SK-N-SH (cell line): Measurements from ENCODE around the gene LAIR2. TPM values are rescaled to one million over a fixed set of nuclear protein-coding genes. Genes with fewer than 3 reads are reported as not detected.

ENCODE experiments used
- CTCF ChIA-PET: fragments of 300-600, 350-600 bp; formaldehyde crosslinking; extraction: SDS; loops from one replicate; lab custom pipeline; 2021; lab: Yijun Ruan, JAX
- POLR2A ChIA-PET: fragments of 350-600 bp; sonication (Branson Sonifier 250); formaldehyde crosslinking; extraction: SDS; loops from one replicate; lab custom pipeline; 2020; ENCODE audit warnings: antibody characterized with exemption, inconsistent platforms; lab: Yijun Ruan, JAX
- DNase-seq: peaks from one replicate; pipeline ENCODE4 v3.0.0; 2012
- H2AFZ ChIP-seq: fragments of 200-600 bp; sonication (generic); 2 replicates; pipeline ENCODE4 v1.8.1; 2016; ENCODE audit warnings: antibody characterized with exemption, mild to moderate bottlenecking, low read depth
- H3F3A ChIP-seq: fragments of 200-600 bp; sonication (generic); replicated peaks from 2 replicates; pipeline ENCODE3; 2016; ENCODE audit warnings: antibody characterized with exemption, mild to moderate bottlenecking; ENCODE audit not compliant: insufficient read depth
- H3K27ac ChIP-seq, 2 experiments: fragments of 200-500 bp in 1 of 2; fragments of 200-600 bp in 1 of 2; sonication (Bioruptor generic) in 1 of 2; sonication (generic), shearing (Covaris generic) in 1 of 2; 2 replicates each; pipeline versions ENCODE4 v1.5.1 to v1.6.1; 2014 to 2016; ENCODE audit warnings: low read depth in 2 of 2, inconsistent platforms in 1 of 2, low read length in 1 of 2, mild to moderate bottlenecking in 1 of 2, mixed read lengths in 1 of 2
- H3K27me3 ChIP-seq: fragments of 200-600 bp; sonication (generic), shearing (Covaris generic); 2 replicates; pipeline ENCODE4 v1.6.1; 2016; ENCODE audit warnings: mixed run types; ENCODE audit not compliant: insufficient read depth
- H3K36me3 ChIP-seq, 2 experiments: fragments of 200-500 bp in 1 of 2; fragments of 200-600 bp in 1 of 2; sonication (Bioruptor generic) in 1 of 2; sonication (generic) in 1 of 2; replicated peaks in 1 of 2; 2 replicates each; pipeline versions ENCODE3 to v1.5.1; 2014 to 2016; ENCODE audit warnings: low read length in 1 of 2, mild to moderate bottlenecking in 1 of 2; ENCODE audit not compliant: insufficient read depth in 2 of 2, control insufficient read depth in 1 of 2
- H3K4me1 ChIP-seq, 2 experiments: fragments of 200-500 bp in 1 of 2; fragments of 200-600 bp in 1 of 2; sonication (Bioruptor generic) in 1 of 2; sonication (generic), shearing (Covaris generic) in 1 of 2; 2 replicates each; pipeline versions ENCODE4 v1.5.1 to v1.6.1; 2014 to 2016; ENCODE audit warnings: low read depth in 1 of 2, low read length in 1 of 2, mixed run types in 1 of 2; ENCODE audit not compliant: insufficient read depth in 2 of 2, control insufficient read depth in 1 of 2
- H3K4me2 ChIP-seq: fragments of 200-600 bp; sonication (generic), shearing (Covaris generic); 2 replicates; pipeline ENCODE4 v1.6.1; 2017; ENCODE audit warnings: mixed run types
- H3K4me3 ChIP-seq, 2 experiments: fragments of 200-500 bp in 1 of 2; fragments of 200-600 bp in 1 of 2; sonication (Bioruptor generic) in 1 of 2; sonication (generic), shearing (Covaris generic) in 1 of 2; 2 replicates each; pipeline versions ENCODE4 v1.5.1 to v1.8.1; 2014 to 2016; ENCODE audit warnings: low read depth in 2 of 2, inconsistent platforms in 1 of 2, low read length in 1 of 2, mild to moderate bottlenecking in 1 of 2, mixed read lengths in 1 of 2, moderate library complexity in 1 of 2
- H3K79me2 ChIP-seq: fragments of 200-600 bp; sonication (generic); 2 replicates; pipeline ENCODE4 v1.8.1; 2017; ENCODE audit warnings: mild to moderate bottlenecking; ENCODE audit not compliant: insufficient read depth
- H3K9ac ChIP-seq: fragments of 200-600 bp; sonication (generic); 2 replicates; pipeline ENCODE4 v1.6.1; 2017; ENCODE audit warnings: mixed run types
- H3K9me2 ChIP-seq: fragments of 200-600 bp; sonication (generic); 2 replicates; pipeline ENCODE4 v1.6.1; 2017; ENCODE audit warnings: mixed run types
- H3K9me3 ChIP-seq: fragments of 200-600 bp; sonication (generic); 2 replicates; pipeline ENCODE4 v1.6.1; 2017; ENCODE audit warnings: mixed run types, mild to moderate bottlenecking, moderate library complexity
- H4K20me1 ChIP-seq: fragments of 200-600 bp; sonication (generic); 2 replicates; pipeline ENCODE4 v1.6.1; 2017; ENCODE audit warnings: mild to moderate bottlenecking, mixed run types; ENCODE audit not compliant: insufficient read depth
- CHD2 ChIP-seq: fragments of 150-350 bp; IDR thresholded peaks from 2 replicates; pipeline ENCODE4 v1.6.1; 2018; ENCODE audit warnings: low read length; ENCODE audit not compliant: partially characterized antibody
- ELF1 ChIP-seq: IDR thresholded peaks from 2 replicates; pipeline ENCODE4 v1.4.0; 2012
- EP300 ChIP-seq, 2 experiments: IDR thresholded peaks; 2 replicates each; pipeline versions ENCODE4 v1.4.0 to v1.6.1; 2012; ENCODE audit warnings: borderline replicate concordance in 1 of 2, low read depth in 1 of 2, low read length in 1 of 2
- FOXM1 ChIP-seq: IDR thresholded peaks from 2 replicates; pipeline ENCODE4 v1.4.0; 2012; ENCODE audit warnings: low read depth, mild to moderate bottlenecking
- JUND ChIP-seq: IDR thresholded peaks from 2 replicates; pipeline ENCODE4 v1.4.0; 2012
- MXI1 ChIP-seq: IDR thresholded peaks from 2 replicates; pipeline ENCODE4 v1.6.1; 2012; ENCODE audit warnings: mild to moderate bottlenecking, low read depth, low read length, improper control_type of control experiment
- NRF1 ChIP-seq: IDR thresholded peaks from 2 replicates; pipeline ENCODE4 v1.6.1; 2012; ENCODE audit warnings: low read depth, mild to moderate bottlenecking, low read length
- POLR2AphosphoS5 ChIP-seq: IDR thresholded peaks from 2 replicates; pipeline ENCODE4 v1.6.1; 2012; ENCODE audit warnings: low read depth, low read length
- RAD21 ChIP-seq: IDR thresholded peaks from 2 replicates; pipeline ENCODE4 v1.6.1; 2012; ENCODE audit warnings: mild to moderate bottlenecking, low read length
- RXRA ChIP-seq: IDR thresholded peaks from 2 replicates; pipeline ENCODE4 v1.4.0; 2012; ENCODE audit warnings: low read depth, mild to moderate bottlenecking, borderline replicate concordance
- SIN3A ChIP-seq: IDR thresholded peaks from 2 replicates; pipeline ENCODE4 v1.6.1; 2012; ENCODE audit warnings: low read depth, mild to moderate bottlenecking, low read length, moderate library complexity, borderline replicate concordance
- SMC3 ChIP-seq: IDR thresholded peaks from 2 replicates; pipeline ENCODE4 v1.6.1; 2012; ENCODE audit warnings: low read depth, low read length, improper control_type of control experiment
- TAF1 ChIP-seq: IDR thresholded peaks from 2 replicates; pipeline ENCODE4 v1.6.1; 2012; ENCODE audit warnings: low read depth, mild to moderate bottlenecking, low read length, moderate library complexity, borderline replicate concordance
- TCF12 ChIP-seq: IDR thresholded peaks from 2 replicates; pipeline ENCODE4 v1.4.0; 2012
- USF2 ChIP-seq: fragments of 150-350 bp; IDR thresholded peaks from 2 replicates; pipeline ENCODE4 v1.6.1; 2017; ENCODE audit warnings: antibody characterized with exemption, low read length, low read depth, borderline replicate concordance
- ZBTB33 ChIP-seq: IDR thresholded peaks from 2 replicates; pipeline ENCODE4 v1.4.0; 2012; ENCODE audit warnings: low read depth, borderline replicate concordance
- WGBS: methylation state at CpG from one replicate; pipeline ENCODE4 v1.1.6; 2017; ENCODE audit warnings: low lambda C conversion rate; 5-methylcytosine and 5-hydroxymethylcytosine counted together
- polyA plus RNA-seq, 3 experiments: library from polyadenylated mRNA; depleted of rRNA; stranded (reverse); fragments of >200 nt; gene quantifications; 2 replicates each; pipeline ENCODE4 v1.2.3, GENCODE V29; 2012
- TF ChIP-seq, protein P1 (sequence below): fragments of 200-600 bp; sonication (generic); IDR thresholded peaks from 2 replicates; pipeline ENCODE4 v1.6.1; 2017; ENCODE audit warnings: antibody characterized with exemption, mild to moderate bottlenecking, moderate library complexity

Gene LAIR2
- polyA plus RNA-seq, 1 of the 3 experiments (the other 2 are of a cell fraction) = not detected

- no peak for TF ChIP-seq EP300 (IDR thresholded peaks at IDR 0.05; ENCODE audit: borderline replicate concordance in 1 of 2, low read depth in 1 of 2, low read length in 1 of 2)
These were observed 52.3 kb downstream of the LAIR2 start (continued) for GRCh38 chr19:54554896-54555295.

- no peaks in the 10 kb centered on the region for H3K9me2 ChIP-seq
- H3K9me3 ChIP-seq = no peaks in the 10 kb centered on the region
- ChIA-PET CTCF (interaction anchor here (1.0 to 2.0 kb wide), 2 partner anchors 97 to 120 kb away, joined by 3 to 5 read pairs; no protein-coding TSS in a partner anchor), POLR2A (interaction anchor here (0.6 kb wide), 1 partner anchor 755 kb away, joined by 3 read pairs; no protein-coding TSS in a partner anchor)
- H2AFZ ChIP-seq = no peak overlapping the region
- H3K27ac ChIP-seq = no peak overlapping the region
- WGBS = 0% methylated on average over 1 of the region's 1 CpG
- no peak overlapping the region for H3K4me3 ChIP-seq
- H4K20me1 ChIP-seq = no peaks in the 10 kb centered on the region
- H3F3A ChIP-seq = no peaks in the 10 kb centered on the region
- no peak overlapping the region for H3K4me2 ChIP-seq
- peaks cover 28% of the 10 kb centered on the region for H3K27me3 ChIP-seq
- H3K9ac ChIP-seq = no peak overlapping the region
- no peaks in the 10 kb centered on the region for H3K79me2 ChIP-seq
- no peaks in the 10 kb centered on the region for H3K4me1 ChIP-seq
- H3K36me3 ChIP-seq = no peaks in the 10 kb centered on the region
- TF ChIP-seq RXRA (no peak), NRF1 (no peak), SIN3A (no peak), TCF12 (no peak), CHD2 (no peak), SMC3 (no peak), FOXM1 (no peak), TAF1 (no peak), USF2 (no peak), MXI1 (no peak), RAD21 (no peak), POLR2AphosphoS5 (no peak), JUND (no peak), ZBTB33 (no peak), ELF1 (no peak)
- TF ChIP-seq, protein P1, sequence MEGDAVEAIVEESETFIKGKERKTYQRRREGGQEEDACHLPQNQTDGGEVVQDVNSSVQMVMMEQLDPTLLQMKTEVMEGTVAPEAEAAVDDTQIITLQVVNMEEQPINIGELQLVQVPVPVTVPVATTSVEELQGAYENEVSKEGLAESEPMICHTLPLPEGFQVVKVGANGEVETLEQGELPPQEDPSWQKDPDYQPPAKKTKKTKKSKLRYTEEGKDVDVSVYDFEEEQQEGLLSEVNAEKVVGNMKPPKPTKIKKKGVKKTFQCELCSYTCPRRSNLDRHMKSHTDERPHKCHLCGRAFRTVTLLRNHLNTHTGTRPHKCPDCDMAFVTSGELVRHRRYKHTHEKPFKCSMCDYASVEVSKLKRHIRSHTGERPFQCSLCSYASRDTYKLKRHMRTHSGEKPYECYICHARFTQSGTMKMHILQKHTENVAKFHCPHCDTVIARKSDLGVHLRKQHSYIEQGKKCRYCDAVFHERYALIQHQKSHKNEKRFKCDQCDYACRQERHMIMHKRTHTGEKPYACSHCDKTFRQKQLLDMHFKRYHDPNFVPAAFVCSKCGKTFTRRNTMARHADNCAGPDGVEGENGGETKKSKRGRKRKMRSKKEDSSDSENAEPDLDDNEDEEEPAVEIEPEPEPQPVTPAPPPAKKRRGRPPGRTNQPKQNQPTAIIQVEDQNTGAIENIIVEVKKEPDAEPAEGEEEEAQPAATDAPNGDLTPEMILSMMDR = no peak
- DNase-seq = no peak
These were observed 53.6 kb downstream of the LAIR2 start for GRCh38 chr19:54556194-54556593.
